GM21737 (cell line): ENCODE data around the gene SLC35E1.
"Not testable (repeated sequence)": the region's sequence is repeated elsewhere in the genome, so short reads cannot be mapped to it uniquely, and the experiment has no call there.

Source experiments
- ATAC-seq: cut with Tn5 transposase; IDR thresholded peaks from one replicate; pipeline ENCODE4 v1.9.1; 2021; ENCODE audit warnings: mild to moderate bottlenecking, moderate library complexity; ENCODE audit not compliant: unreplicated experiment

Gene SLC35E1

GRCh38 chr19:16525751-16526481 lies 46.3 kb downstream of the SLC35E1 start:
- no peak for ATAC-seq

- no peak for ATAC-seq
These were observed 47.1 kb downstream of the SLC35E1 start for GRCh38 chr19:16524991-16525734.

GRCh38 chr19:16522559-16523377 lies 49.4 kb downstream of the SLC35E1 start:
- ATAC-seq = no peak

- ATAC-seq = no peak
These were observed 50.4 kb downstream of the SLC35E1 start for GRCh38 chr19:16521715-16522289.

GRCh38 chr19:16520986-16521624 lies 51.1 kb downstream of the SLC35E1 start:
- no peak for ATAC-seq

GRCh38 chr19:16520074-16520973 lies 51.9 kb downstream of the SLC35E1 start:
- no peak for ATAC-seq

GRCh38 chr19:16519230-16519687 lies 53.0 kb downstream of the SLC35E1 start:
- ATAC-seq = no peak

- ATAC-seq = no peak
These were observed 53.6 kb downstream of the SLC35E1 start for GRCh38 chr19:16518483-16519229.

- ATAC-seq = no peak
These were observed 54.2 kb downstream of the SLC35E1 start for GRCh38 chr19:16518061-16518460.

GRCh38 chr19:16516923-16517610 lies 55.1 kb downstream of the SLC35E1 start:
- no peak for ATAC-seq

GRCh38 chr19:16516381-16516780 lies 55.8 kb downstream of the SLC35E1 start:
- no peak for ATAC-seq

- ATAC-seq = no peak
These were observed 57.7 kb downstream of the SLC35E1 start for GRCh38 chr19:16514383-16515019.

- not testable (repeated sequence) for ATAC-seq
These were observed 59.6 kb downstream of the SLC35E1 start for GRCh38 chr19:16512611-16513010.

GRCh38 chr19:16509141-16510061 lies 62.8 kb downstream of the SLC35E1 start:
- ATAC-seq = no peak

GRCh38 chr19:16508546-16508945 lies 63.7 kb downstream of the SLC35E1 start:
- no peak for ATAC-seq

- ATAC-seq = no peak
These were observed 65.3 kb downstream of the SLC35E1 start for GRCh38 chr19:16506961-16507360.

GRCh38 chr19:16506161-16506560 lies 66.1 kb downstream of the SLC35E1 start:
- ATAC-seq = not testable (repeated sequence)
